RWPE1 (cell line): ENCODE data around the gene TSPAN4.

Source experiments
- CTCF ChIA-PET: fragments of 350-600 bp; sonication (Branson Sonifier 250); formaldehyde crosslinking; extraction: SDS; loops from one replicate; lab custom pipeline; 2021; lab: Yijun Ruan, JAX
- POLR2A ChIA-PET: fragments of 400-600 bp; formaldehyde crosslinking; extraction: SDS; loops from one replicate; lab custom pipeline; 2020; ENCODE audit warnings: antibody characterized with exemption; ENCODE audit not compliant: low non-redundant PET; lab: Yijun Ruan, JAX
- DNase-seq: peaks from one replicate; pipeline ENCODE4 v3.0.0; 2012; ENCODE audit warnings: low spot score
- H3K27ac ChIP-seq: fragments of 450-650 bp; 2 replicates; pipeline ENCODE4 v1.5.1; 2017
- TF ChIP-seq, protein P1 (sequence below): fragments of 450-650 bp; conservative IDR thresholded peaks from 2 replicates; pipeline ENCODE4 v1.5.1; 2017; ENCODE audit warnings: low read depth, mild to moderate bottlenecking

Gene TSPAN4

GRCh38 chr11:824292-824880 lies 18.3 kb upstream of the TSPAN4 start:
- TF ChIP-seq, protein P1, sequence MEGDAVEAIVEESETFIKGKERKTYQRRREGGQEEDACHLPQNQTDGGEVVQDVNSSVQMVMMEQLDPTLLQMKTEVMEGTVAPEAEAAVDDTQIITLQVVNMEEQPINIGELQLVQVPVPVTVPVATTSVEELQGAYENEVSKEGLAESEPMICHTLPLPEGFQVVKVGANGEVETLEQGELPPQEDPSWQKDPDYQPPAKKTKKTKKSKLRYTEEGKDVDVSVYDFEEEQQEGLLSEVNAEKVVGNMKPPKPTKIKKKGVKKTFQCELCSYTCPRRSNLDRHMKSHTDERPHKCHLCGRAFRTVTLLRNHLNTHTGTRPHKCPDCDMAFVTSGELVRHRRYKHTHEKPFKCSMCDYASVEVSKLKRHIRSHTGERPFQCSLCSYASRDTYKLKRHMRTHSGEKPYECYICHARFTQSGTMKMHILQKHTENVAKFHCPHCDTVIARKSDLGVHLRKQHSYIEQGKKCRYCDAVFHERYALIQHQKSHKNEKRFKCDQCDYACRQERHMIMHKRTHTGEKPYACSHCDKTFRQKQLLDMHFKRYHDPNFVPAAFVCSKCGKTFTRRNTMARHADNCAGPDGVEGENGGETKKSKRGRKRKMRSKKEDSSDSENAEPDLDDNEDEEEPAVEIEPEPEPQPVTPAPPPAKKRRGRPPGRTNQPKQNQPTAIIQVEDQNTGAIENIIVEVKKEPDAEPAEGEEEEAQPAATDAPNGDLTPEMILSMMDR: no peak
- CTCF ChIA-PET: no interaction called here

DNA sequence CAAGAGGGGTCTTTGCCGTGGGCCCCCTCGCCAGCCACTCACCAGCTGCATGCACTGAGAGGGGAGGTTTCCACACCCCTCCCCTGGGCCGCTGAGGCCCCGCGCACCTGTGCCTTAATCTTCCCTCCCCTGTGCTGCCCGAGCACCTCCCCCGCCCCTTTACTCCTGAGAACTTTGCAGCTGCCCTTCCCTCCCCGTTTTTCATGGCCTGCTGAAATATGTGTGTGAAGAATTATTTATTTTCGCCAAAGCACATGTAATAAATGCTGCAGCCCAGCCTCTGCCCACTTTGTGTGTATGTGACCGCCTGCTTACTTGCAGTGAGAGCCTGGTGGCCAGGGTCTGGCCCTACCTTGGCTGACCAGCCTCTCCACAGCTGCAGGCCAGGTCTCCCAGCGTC lies 17.7 kb upstream of the TSPAN4 start:
- no peak overlapping the region; the same call in 1 of the 2 replicates for H3K27ac ChIP-seq
- TF ChIP-seq, protein P1: no peak
- DNase-seq: no peak
- POLR2A ChIA-PET: no interaction called here
- CTCF ChIA-PET: no interaction called here

More at GRCh38 chr11:824292-824880, 18.3 kb upstream of the TSPAN4 start:
- POLR2A ChIA-PET: no interaction called here
- no peak overlapping the region for H3K27ac ChIP-seq
- no peak for DNase-seq

DNA sequence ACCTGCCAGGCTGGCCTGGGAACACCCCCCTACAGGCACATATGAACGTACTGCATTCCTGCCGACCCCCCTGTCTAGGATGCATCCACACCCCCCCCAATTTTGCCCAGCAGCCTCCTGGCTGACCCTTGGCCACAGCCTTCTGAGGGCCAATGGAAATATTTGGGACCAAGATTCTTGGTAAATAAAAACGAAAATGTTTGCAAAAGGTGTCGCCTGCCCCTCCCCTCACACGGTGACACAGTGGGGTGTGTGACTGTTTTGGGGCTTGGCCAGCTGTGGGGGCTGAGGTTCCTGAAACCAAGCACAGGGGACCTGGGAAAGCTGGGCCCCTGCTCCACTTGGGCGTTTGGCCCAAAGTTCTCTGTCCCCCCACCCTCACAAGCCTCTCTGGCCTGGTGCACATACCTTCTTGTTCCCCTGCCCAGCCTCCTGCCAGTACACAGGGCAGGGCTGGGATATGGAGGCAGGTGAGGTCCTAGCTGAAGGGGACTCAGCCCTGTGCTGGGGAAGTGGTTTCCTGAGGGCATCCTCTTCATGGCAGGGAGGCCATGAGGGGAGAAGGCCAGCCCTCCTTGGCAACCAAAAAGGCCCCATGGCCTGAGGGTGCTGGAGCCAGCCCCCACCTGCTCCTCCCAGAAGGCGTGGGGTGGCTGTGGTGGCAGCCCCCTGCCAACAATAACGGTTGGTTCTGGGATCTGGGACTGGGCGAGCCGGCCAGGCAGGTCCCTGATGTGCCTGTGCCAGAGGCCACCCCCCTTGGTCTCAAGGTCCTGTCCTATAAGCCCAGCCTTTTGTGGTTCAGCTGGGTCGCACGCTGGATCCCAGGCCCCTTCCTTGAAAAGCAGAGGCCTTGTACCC lies 17.1 kb upstream of the TSPAN4 start:
- CTCF ChIA-PET: no interaction called here
- no peak overlapping the region; the same call in 1 of the 2 replicates for H3K27ac ChIP-seq
- POLR2A ChIA-PET: no interaction called here
- DNase-seq: no peak
- TF ChIP-seq, protein P1: no peak

- TF ChIP-seq, protein P1: no peak
- POLR2A ChIA-PET: no interaction called here
- DNase-seq: no peak
- no peak overlapping the region for H3K27ac ChIP-seq
- CTCF ChIA-PET: no interaction called here
Observed at GRCh38 chr11:826227-826621, 16.4 kb upstream of the TSPAN4 start.

- H3K27ac ChIP-seq: no peak overlapping the region
- TF ChIP-seq, protein P1: no peak
- ChIA-PET CTCF (no interaction called here), POLR2A (no interaction called here)
- DNase-seq: no peak
Observed at GRCh38 chr11:826836-827145, 15.9 kb upstream of the TSPAN4 start.

DNA sequence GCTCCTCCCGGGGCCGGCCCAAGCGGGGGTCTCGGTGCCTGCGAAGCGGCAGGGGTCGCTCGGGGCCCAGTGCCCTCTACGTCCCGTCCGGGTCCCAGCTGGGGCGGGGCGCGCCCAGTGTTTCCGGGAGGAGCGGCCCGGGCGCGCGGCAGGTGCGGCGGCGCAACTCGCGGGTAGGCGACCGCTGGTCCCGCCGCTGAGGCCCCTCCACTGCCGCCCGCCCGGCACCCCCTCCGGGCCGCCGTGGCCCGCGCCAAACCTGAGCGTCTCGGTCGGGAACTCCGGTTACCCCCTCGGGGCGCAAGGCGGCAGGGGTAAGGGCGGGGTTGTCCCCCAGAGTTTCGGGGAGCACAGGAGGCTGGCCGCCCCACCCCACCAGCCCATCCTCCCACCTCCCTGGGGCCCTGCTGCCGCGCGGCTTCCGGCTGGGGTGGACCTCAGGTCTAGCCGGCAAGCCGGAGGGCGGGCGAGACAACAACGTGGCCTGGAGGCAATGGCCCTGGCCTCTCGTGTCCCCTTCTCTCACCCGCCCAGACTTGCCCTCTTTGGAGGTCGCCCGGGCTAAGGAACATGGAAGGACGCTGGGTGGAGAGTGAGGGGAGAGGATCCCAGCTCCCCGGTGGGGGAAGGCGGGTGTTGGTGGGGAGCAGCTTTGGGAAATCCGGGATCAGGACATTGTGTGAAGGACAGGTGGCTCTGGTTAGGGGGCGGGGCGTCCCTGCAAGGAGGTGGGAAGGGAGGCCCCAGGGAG lies 15.3 kb upstream of the TSPAN4 start:
- H3K27ac ChIP-seq: no peak overlapping the region
- TF ChIP-seq, protein P1: no peak
- CTCF ChIA-PET: no interaction called here
- no peak for DNase-seq
- POLR2A ChIA-PET: no interaction called here
